DMS153 (cell line): Measurements from ENCODE around the gene FGD6.
"Not testable (repeated sequence)": the region's sequence is repeated elsewhere in the genome, so short reads cannot be mapped to it uniquely, and the experiment has no call there.

Experiments used
- DNase-seq: peaks from one replicate; lab custom pipeline; 2025; lab: John Stamatoyannopoulos, UW

Gene FGD6

DNA sequence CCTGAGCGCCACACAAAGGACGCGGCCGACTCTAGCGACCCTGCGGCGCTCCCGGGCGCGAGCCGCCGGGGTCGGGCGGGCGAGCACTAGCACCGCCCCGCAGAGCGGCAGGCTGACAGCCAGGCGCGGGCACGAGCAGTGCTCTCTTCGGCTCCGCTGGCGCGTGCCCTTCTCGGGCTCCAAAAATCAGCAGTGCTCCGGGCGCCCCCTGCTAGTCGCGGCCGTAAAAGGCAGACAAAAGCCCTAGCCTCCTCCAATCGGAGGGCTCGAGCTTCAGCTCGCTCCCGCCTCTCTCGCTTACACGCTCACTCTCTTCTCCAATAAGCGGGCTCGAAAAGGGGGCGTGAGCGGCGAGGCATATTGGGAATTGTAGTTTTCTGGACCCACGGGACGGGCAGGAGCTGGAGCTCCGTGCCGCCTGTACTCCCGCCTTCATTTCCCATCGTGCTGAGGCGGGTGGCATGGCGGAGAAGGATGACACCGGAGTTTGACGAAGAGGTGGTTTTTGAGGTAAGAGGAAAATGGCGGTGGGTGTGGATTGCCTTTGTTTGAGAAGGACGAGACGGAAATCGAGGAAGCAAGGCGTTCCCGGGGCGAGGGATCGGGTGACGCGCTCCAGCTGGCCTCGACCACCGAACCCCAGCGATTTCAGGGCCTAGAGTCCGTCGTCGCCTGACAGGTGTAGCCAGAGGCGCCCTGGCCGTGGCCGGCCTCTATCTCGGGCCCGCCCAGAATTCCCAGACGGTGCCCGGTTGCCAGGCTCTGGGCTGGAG, at the start of gene FGD6, which contains the start of gene VEZT:
Gene FGD6 (minus strand): TSS at position 91 of the 773 bp plus-strand sequence. CDS start 227 bp downstream, outside the sequence.
Gene VEZT (plus strand): TSS at position 431 of the 773 bp plus-strand sequence. CDS start 44 bp downstream, at position 475.
- DNase-seq, result peak; percentile 99

- no peak for DNase-seq
Measured at GRCh38 chr12:95266254-95266653, 49.0 kb upstream of the FGD6 start.

DNA sequence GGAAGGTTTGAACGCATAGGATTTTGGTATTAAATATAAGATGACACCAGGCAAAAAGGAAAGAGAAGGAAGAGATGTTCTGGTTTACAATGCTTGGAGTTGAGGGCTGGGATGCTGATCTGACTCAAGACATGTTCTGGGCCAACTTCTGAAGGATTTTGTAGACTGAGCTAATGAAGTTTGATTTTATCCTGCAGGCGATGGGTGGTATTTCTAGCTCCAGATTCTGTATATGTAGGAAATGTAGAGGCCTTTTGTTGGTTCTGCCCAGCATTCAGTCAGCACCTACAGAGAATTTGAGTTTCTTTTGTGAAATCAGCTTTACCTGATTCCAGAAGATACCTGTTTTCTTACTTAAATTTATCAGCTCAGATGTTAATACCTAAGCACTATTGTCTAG, 48.5 kb upstream of the FGD6 start:
- no peak for DNase-seq

GRCh38 chr12:95262808-95263207, 45.5 kb upstream of the FGD6 start:
- peak; percentile 69 for DNase-seq

DNA sequence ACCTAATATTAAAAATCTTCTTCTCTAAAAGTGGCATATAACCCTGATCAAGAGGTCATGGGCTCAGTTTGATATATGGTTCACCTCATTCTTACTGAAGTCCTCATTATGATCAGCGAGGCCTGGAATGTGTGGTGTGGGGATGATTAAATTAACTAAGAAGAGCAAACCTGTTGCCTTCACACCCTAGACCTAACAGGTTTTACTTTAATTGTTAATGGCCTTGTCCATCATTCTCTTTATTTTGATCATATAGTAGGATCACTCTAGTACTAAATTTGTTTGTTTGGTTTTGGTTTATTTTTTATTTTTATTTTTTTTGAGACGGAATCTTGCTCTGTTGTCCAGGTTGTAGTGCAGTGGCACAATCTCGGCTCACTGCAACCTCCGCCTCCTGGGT, 43.8 kb upstream of the FGD6 start:
- no peak for DNase-seq

DNA sequence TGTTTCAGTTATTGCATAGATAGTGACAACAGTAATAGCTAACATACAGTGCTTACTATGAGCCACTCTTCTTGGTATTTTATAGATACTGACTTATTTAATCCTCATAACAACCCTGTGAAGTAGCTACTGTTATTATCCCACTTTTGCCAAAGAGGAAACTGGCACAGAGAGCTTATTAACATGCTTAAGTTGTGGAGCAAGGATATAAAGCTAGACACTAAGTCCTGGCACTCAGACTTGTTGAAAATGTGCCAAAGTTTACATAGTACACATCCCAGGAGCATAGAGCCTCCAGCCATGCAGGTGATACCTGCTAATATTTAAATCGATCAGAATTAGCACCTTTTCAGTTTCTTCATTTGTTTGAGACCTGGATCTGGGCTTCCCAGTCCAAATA, 42.1 kb upstream of the FGD6 start:
- no peak for DNase-seq

DNA sequence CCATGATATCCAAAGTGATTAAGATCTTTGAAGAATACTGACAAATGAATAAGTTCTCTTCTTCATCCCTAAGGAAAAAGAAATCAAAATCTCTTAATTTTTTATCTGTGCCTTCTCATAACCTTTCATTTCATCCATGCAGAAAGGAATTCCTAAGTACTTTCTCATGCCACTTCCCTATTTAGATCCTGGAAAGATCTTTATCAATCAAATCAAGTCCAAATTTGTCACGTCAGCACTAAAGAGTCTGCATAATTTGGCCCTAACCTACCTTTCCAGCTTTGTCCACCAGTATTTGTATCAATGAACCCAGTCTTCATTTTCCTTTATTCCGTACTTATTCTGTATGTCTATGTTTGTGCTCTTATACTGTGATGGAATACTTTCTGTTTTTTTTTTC, 41.5 kb upstream of the FGD6 start:
- DNase-seq, result no peak

DNA sequence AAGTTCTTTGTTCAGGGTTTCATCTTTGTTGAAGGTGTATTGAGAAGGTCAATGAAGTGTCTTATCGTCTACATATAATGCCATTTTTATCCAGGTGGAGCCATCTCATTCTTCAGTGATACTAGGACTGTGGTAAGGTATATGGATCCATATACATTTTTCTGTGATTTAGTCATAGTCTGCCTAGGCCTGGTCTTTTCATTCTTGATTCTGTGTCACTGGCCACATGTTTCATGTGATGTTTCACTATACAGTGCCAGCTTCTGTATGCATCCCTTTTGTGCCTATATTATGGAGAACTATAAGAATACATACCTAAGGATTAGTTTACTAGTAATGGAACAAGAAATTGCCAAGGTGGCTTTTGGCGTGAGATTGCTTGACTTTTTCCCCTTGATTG, 40.9 kb upstream of the FGD6 start:
- no peak for DNase-seq

- DNase-seq, result no peak
Measured at GRCh38 chr12:95257541-95257940, 40.3 kb upstream of the FGD6 start.

GRCh38 chr12:95253386-95253785, 36.1 kb upstream of the FGD6 start:
- DNase-seq, result no peak

- DNase-seq, result no peak
Measured at GRCh38 chr12:95248604-95249360, 31.5 kb upstream of the FGD6 start.

DNA sequence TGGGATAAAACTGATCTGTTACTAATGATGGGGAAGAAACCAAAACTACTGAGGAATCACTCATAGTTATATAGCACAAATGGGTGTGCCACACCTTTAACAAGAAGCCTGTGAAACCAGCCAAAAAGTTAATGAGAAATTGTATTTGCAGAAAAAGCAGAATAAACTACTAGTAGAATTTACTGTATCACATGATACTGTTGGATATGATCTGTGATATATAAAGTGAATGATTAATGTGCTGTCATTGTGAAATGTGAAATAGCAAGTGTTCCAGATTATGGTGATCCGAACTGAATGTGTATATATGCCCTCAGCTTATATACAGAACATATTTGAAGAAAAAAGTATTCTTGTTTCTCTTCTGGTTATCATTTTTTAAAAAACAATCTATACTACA, 30.8 kb upstream of the FGD6 start:
- DNase-seq, result no peak

DNA sequence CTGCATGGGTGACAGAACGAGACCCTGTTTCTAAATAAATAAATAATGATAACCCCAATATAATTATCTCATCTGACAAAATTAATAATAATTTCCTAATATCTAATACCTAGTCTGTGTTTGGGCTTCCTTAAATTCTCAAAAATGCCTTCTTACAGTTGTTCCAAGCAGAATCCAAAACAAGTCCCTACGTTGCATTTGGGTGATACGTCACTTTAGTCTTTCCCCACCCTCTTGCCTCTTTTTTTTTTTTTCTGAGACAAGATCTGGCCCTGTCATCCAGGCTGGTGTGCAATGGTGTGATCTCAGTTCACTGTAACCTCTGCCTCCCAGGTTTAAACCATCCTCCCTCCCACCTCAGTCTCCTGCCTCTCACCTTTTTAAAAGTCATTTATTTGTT, 27.1 kb upstream of the FGD6 start:
- no peak for DNase-seq

DNA sequence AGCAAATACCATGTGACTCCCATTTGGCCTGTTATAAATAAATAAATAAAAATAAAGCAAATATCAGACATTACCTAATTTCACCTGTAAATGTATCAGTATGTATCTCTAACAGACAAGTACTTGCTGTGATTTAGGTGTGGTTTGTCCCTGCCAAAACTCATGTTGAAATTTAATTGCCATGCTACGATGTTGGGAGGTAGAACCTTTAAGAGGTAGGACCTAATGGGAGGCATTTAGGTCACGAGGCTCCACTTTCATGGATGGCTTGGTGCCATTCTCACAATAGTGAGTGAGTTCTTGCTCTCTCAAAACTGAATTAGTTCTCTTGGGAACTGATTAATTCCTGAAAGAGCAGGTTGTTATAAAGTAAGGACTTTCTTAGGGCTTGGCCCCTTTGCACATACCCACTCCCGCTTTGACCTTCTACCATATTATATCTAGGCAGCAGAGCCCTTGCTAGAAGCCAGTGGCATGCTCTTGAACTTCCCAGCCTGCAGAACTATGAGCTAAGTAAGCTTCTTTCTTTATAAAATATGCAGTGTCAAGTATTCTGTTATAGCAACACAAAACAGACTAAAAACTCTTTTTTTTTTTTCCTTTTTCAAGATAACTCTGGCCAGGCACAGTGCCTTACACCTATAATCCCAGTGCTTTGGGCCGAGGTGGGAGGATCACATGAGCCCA, 26.4 kb upstream of the FGD6 start:
- DNase-seq, result no peak

DNA sequence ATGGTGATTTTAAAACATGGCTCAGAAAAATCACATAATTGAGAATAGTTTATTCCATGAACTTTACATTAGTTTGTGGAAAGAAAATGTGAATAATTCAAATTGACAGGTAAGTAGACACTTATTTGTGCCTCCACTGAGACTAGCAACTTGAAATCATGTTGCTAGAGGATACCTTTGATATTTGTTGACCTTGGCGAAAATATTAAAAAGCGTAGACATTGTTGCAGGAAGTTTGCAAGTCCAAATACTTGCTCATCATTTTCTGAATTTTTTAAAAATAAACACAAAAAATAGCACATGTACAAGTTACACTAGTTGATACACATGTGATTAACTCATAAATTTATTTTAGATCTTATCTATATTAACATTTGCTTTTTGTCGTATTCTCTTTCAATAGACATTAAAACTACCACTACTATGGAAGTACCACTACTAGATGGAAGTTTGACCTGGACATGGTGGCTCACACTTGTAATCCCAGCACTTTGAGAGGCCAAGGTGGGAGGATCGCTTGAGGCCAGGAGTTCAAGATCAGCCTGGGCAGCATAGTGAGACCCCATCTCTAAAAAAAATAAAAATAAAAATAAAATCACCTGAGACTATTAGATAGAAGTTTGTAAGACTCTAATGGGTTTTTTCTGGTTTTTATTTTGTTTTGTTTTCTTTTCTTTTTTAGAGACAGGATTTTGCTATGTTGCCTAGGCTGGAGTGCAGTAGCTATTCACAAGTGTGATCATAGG, 24.7 kb upstream of the FGD6 start:
- no peak for DNase-seq

DNA sequence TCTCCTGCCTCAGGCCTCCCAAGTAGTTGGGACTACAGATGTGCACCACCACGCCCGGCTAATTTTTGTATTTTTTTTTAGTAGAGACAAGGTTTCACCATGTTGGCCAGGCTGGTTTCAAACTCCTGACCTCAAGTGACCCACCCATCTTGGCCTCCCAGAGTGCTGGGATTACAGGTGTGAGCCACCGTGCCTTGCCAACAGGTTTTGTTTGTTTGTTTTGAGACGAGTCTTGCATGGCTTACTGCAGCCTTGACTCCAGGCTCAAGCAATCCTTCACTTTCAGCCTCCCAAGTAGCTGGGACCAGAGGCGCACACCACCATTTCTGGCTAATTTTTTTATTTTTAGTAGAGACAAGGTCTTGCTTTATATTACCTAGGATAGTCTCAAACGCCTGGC, 23.9 kb upstream of the FGD6 start:
- not testable (repeated sequence) for DNase-seq

- DNase-seq, result no peak
Measured at GRCh38 chr12:95240556-95240955, 23.3 kb upstream of the FGD6 start.

DNA sequence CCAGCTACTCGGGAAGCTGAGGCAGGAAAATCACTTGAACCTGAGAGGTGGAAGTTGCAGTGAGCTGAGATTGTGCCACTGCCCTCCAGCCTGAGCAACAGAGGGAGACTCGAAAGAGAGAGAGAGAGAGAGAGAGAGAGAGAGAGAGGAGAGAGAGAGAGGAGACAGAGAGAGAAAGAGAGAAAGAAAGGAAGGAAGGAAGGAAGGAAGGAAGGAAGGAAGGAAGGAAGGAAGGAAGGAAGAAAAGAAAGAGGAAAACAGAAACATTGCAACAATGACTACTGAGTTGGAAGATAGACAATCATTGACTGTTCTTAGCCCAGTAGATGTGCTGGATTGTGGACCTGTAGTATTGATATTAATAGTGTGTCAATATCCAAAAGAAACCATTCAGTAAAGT, 22.6 kb upstream of the FGD6 start:
- not testable (repeated sequence) for DNase-seq

DNA sequence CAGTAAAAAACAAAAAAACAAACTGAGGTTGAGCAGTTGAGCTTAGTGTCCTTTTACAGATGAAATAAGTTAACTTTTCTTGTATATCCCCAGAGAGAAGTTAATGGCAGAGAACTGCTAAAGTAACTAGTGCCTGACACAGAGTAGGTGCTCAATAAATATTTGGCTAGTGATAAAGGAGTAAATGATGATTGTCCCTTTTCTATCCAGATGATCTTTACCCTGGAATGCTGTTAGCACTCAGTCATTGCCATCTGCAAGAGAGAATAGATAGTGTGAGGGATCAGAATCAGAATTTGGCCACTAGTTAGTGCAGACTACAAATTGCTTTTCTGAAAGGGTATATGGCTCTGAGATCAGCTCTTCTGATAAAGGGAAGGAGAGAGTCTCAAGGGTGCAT, 21.9 kb upstream of the FGD6 start:
- DNase-seq, result no peak

DNA sequence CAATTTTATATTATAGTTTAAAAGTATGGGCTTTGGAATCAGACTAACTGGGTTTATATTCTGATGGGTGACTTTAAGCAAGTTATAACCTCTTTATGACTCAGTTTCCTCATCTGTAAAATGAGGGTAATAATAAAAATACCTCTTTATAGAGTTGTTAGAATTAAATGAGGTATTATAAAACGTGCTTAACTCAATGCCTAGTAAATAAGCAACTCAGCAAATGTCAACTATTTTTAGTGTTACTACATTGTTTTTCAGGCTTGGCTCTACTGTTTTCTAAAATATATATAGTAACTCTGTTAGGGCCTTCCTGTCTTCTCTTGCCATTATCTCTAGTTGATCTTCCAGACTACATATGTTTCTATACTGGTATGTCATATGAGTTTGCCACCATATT, 20.9 kb upstream of the FGD6 start:
- no peak for DNase-seq

- no peak for DNase-seq
Measured at GRCh38 chr12:95237315-95237714, 20.0 kb upstream of the FGD6 start.

DNA sequence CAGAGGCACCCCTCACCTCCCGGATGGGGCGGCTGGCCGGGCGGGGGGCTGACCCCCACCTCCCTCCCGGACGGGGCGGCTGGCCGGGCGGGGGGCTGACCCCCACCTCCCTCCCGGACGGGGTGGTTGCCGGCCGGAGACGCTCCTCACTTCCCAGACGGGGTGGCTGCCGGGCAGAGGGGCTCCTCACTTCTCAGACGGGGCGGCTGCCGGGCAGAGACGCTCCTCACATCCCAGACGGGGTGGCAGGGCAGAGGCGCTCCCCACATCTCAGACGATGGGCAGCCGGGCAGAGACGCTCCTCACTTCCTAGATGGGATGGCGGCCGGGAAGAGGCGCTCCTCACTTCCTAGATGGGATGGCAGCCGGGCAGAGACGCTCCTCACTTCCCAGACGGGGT, 18.4 kb upstream of the FGD6 start:
- not testable (repeated sequence) for DNase-seq
